22Rv1 (cell line): ENCODE measurements around the gene PHF13.

Experiments
- H3K27ac ChIP-seq: fragments of 450-650 bp; 2 replicates; pipeline ENCODE4 v1.5.1; 2017
- CTCF ChIP-seq: fragments of 450-650 bp; IDR thresholded peaks from 2 replicates; pipeline ENCODE4 v1.5.1; 2017; ENCODE audit warnings: mild to moderate bottlenecking
- ZFX ChIP-seq: fragments of 450-650 bp; IDR thresholded peaks from 2 replicates; pipeline ENCODE4 v1.6.1; 2017; ENCODE audit warnings: antibody characterized with exemption, borderline replicate concordance

Gene PHF13

GRCh38 chr1:6627841-6628545, 14.5 kb downstream of the PHF13 start:
- H3K27ac ChIP-seq, result no peak overlapping the region
- TF ChIP-seq CTCF, result no peak
- TF ChIP-seq ZFX, result no peak

GRCh38 chr1:6628971-6629479, 15.5 kb downstream of the PHF13 start:
- TF ChIP-seq ZFX (no peak), CTCF (no peak)
- no peak overlapping the region for H3K27ac ChIP-seq

- TF ChIP-seq CTCF, result no peak
- no peak for TF ChIP-seq ZFX
- no peak overlapping the region for H3K27ac ChIP-seq
These were observed 16.5 kb downstream of the PHF13 start for GRCh38 chr1:6630027-6630426.

- H3K27ac ChIP-seq, result no peak overlapping the region
- TF ChIP-seq ZFX, result no peak
- TF ChIP-seq CTCF, result no peak
These were observed 17.5 kb downstream of the PHF13 start for GRCh38 chr1:6631058-6631457.

- no peak overlapping the region for H3K27ac ChIP-seq
- TF ChIP-seq ZFX (no peak), CTCF (no peak)
These were observed 19.3 kb downstream of the PHF13 start for GRCh38 chr1:6632588-6633514.

GRCh38 chr1:6634371-6635052, 21.0 kb downstream of the PHF13 start:
- no peak overlapping the region for H3K27ac ChIP-seq
- TF ChIP-seq ZFX (no peak), CTCF (peak; percentile 49)
